Epithelial cell of proximal tubule (primary cell): ENCODE measurements around the gene OPCML. TPM values are rescaled to one million over a fixed set of nuclear protein-coding genes. Genes with fewer than 3 reads are reported as not detected.

Experiments used
- DNase-seq: peaks from one replicate; pipeline ENCODE4 v3.0.0-alpha.2; 2011; ENCODE audit warnings: low read depth
- H3K4me3 ChIP-seq: 2 replicates; pipeline ENCODE4 v1.5.1; 2011; ENCODE audit warnings: low read depth, mild to moderate bottlenecking, low read length
- total RNA-seq: library from RNA; depleted of rRNA; stranded (reverse); fragments of >200 nt; gene quantifications from 2 replicates; pipeline ENCODE4 v1.2.3, GENCODE V29; 2015
- TF ChIP-seq, protein P1 (sequence below): conservative IDR thresholded peaks from 2 replicates; pipeline ENCODE4 v1.5.1; 2012; ENCODE audit warnings: low read depth, mild to moderate bottlenecking, low read length

Gene OPCML
- total RNA-seq, 1 donor from 2014 or later, result not detected

DNA sequence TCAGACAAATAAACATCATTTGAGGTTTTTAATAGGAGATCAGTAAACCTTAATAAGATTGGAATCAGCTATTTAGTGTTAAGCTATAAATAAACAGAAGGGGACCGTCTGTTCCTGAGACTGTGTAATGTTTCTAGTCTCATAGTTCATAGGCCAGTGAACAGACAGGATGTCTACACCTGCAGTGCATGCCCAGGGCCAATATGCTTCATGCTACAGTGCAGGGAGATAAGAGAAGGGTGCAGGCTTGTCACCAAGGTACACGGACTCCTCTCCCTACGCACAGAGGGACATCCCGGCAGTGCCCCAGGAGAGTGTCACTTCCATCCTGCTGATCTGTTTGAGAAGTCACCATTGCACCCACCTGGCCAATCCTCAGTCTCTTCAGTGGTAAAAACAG, 148.6 kb downstream of the OPCML start:
- TF ChIP-seq, protein P1, sequence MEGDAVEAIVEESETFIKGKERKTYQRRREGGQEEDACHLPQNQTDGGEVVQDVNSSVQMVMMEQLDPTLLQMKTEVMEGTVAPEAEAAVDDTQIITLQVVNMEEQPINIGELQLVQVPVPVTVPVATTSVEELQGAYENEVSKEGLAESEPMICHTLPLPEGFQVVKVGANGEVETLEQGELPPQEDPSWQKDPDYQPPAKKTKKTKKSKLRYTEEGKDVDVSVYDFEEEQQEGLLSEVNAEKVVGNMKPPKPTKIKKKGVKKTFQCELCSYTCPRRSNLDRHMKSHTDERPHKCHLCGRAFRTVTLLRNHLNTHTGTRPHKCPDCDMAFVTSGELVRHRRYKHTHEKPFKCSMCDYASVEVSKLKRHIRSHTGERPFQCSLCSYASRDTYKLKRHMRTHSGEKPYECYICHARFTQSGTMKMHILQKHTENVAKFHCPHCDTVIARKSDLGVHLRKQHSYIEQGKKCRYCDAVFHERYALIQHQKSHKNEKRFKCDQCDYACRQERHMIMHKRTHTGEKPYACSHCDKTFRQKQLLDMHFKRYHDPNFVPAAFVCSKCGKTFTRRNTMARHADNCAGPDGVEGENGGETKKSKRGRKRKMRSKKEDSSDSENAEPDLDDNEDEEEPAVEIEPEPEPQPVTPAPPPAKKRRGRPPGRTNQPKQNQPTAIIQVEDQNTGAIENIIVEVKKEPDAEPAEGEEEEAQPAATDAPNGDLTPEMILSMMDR, result no peak
- DNase-seq, result no peak
- H3K4me3 ChIP-seq, result no peak overlapping the region

DNA sequence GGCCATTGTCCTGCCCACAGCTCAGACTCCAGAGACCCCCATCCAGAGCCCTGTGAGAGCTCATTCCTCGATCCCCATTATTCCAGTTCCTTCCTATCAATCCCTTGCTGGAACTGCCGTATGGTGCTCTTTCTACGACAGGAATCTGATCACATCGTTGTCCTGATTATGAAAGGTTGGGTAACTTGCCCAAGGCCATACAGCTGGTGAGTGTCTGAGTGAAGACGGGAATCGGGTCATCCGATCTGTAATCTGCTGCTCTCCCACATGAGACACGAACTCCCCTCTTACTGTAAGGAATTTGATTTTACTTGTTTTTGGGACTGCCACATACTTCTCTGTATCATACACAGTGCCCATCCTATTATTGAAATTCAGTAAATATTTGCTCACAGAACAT, 149.1 kb downstream of the OPCML start:
- no peak overlapping the region for H3K4me3 ChIP-seq
- TF ChIP-seq, protein P1, result no peak
- DNase-seq, result no peak

DNA sequence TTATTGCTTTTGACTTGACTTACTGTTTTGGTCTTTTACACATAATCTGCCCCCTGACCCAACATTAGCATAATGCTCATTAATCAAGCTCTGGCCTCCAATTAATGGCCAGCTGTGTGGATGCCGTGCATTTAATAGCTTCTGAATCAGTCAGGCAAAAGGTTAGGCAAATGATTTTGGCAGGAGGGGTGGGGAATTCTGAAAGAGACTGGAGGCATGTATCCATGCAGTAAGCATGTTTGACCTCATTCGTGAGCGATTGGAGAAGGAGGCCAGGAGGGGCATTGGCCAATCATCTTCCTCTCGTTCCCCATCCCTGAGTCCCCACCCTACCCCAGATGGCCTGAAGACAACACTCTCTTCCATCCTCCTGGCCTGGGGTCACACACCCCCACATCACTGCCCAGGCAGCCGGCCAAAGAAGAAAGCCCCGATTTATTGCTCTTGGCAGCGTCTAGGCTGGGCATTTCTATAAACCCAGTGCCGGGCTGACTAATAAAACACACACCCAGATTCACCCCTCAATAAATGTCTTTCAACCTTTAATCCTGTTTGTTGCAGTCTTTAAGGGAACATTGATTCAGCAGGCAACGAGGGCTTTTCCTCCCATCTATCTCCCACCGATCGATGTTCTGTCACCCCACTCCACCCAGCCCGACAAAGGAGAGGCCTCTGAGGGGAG, 150.0 kb downstream of the OPCML start:
- DNase-seq, result no peak
- no peak overlapping the region for H3K4me3 ChIP-seq

DNA sequence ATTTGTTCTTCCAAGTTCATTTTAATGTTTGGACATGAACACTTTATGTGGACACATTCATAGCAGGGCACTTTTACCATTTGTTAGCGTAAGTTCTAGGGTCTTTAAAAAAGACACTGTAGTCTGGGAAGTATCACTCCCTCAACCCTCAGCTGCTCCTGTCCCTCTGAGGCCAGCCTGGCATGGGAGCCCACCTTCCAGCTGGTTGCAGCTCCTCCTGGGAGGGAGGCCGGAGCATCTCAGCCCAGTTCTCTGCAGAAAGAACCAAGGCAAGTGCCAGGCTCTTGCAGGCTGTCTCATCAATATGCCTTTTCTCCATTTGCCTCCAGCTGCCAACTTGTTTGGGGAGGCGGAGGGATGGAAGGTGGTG, 150.6 kb downstream of the OPCML start:
- DNase-seq, result no peak
- TF ChIP-seq, protein P1, result no peak
- no peak overlapping the region for H3K4me3 ChIP-seq

More for the DNA sequence above, 150.0 kb downstream of the OPCML start:
- TF ChIP-seq, protein P1, result no peak

DNA sequence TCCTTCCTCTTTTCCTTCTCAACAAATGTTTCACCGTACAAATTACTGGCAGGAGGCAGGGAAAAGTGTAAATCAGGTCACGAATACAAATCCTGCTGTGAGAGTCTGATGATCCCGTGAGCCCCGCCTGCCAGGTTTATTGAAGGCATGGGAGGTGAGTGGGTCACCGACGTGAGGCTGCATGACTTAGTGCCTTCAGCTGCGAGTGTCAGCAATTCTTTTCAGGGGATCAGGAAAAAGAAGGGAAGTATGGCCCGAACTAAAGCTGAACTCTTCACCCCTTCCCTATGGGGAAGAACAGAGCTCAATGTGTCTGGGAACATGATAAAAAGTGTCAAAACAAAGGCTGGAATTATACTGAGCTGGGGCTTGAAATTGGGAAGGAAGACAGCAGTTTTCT, 166.2 kb downstream of the OPCML start:
- TF ChIP-seq, protein P1, result no peak
- H3K4me3 ChIP-seq, result no peak overlapping the region
- DNase-seq, result no peak

DNA sequence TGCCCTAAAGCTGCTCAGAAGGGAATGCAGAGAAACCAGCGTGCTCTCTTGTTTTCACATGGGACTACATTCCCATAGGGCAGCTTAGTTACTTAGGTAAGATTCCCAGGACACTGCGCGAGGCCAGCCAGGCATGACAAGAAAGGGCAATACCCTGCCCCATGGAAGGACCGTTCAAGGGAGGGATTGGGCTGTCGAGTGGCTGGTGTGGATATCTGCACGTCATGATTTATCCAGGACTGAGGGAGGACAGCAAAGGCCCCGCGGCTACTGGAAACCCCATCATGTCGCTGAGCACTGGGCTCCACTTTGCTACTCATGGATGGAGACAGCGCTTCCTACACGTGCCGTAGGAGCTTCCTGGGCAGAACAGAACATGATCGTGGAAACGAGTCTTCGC, 169.4 kb downstream of the OPCML start:
- no peak overlapping the region for H3K4me3 ChIP-seq
- DNase-seq, result no peak
- TF ChIP-seq, protein P1, result no peak

DNA sequence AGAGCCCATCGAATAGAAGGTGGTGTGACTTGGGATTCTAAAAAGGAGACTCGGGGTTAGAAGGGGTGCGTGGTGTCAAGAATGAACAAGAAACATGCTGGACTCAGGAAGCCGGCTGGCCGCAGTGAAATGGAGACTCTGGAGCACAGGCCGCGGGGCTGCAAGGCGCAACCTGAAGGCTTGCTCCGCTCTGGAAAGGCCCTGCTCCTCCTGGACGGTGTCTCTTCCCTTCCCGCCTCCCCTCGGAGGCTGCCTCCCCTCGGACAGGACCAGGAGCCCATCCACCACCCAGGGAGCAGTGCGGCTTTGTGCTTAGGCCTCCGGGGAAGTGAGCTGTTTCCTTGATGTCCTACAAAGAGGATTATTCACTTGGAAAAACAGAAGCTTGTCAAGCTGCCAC, 170.1 kb downstream of the OPCML start:
- DNase-seq, result no peak
- TF ChIP-seq, protein P1, result no peak
- H3K4me3 ChIP-seq, result no peak overlapping the region
